HG03280 (cell line): ENCODE results near the gene HDAC9.
A peak's percentile ranks its signal among the peaks of the same experiment; 100 is the strongest.

ENCODE experiments used
- ATAC-seq: cut with Tn5 transposase; IDR thresholded peaks from one replicate; pipeline ENCODE4 v1.9.1; 2021; ENCODE audit warnings: mild to moderate bottlenecking, moderate library complexity; ENCODE audit not compliant: unreplicated experiment

HDAC9 gene

GRCh38 chr7:18552943-18553604 is 57.5 kb downstream of the HDAC9 start:
- no peak for ATAC-seq

GRCh38 chr7:18553605-18554003 is 58.1 kb downstream of the HDAC9 start:
- no peak for ATAC-seq

DNA sequence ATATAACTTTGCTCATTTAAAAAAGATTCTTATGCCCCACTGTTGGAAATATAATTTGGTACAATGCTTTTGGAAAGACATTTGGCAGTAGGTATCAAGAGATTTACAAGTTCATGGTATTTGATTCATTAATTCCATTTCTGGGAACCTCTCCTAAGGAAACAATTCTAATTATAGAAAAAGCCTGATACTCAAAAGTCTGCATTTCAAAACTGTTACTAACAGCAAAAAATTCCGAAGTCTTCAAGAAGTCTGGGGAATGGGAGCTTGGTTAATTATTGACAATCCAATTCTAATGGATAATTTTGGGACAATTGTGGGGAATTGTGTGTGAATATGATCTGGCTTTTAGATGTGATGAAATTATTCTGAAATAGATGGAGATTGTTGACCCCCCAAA is 59.6 kb downstream of the HDAC9 start:
- ATAC-seq: no peak

DNA sequence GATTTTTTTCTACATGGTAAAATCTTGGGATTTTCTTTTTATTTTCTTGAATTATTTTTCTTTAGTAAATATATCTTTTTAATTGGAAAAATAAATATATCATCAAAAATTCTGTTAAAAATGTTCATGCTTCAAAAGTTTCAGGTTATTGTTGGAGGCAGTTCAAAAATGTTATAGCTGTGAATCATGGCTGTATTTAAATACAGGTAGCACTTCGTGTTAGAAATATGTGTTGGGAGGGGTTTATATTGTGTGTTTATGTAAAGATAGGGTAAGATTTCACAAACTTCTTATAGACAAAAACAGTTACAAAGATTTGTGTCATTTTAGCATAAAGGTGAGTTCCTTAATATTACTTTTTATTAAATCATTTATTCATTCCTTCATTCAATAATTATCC is 60.4 kb downstream of the HDAC9 start:
- ATAC-seq: no peak

DNA sequence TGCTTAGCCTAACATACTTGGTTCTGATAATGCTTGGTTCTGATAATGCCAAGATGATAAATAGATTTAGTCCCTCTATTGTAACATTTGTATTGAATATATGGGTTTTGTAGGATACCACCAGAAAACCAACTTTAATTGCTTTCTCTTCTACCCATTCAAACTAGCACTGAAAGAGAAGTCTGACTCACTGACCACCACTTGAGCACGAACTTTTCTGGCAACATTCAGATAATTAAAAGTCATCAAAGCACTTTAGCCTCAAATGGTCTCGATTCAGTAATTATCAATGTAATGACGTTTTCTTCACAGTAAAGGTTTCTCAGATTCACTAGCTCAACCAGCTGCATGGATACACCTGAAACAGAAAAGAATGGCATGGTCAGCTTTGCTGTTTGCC is 63.0 kb downstream of the HDAC9 start:
- ATAC-seq: no peak

- ATAC-seq: no peak
Observed at GRCh38 chr7:18558910-18559309, 63.4 kb downstream of the HDAC9 start.

- no peak for ATAC-seq
Observed at GRCh38 chr7:18559756-18560155, 64.2 kb downstream of the HDAC9 start.

- ATAC-seq: no peak
Observed at GRCh38 chr7:18564779-18565178, 69.2 kb downstream of the HDAC9 start.

- ATAC-seq: no peak
Observed at GRCh38 chr7:18565337-18565736, 69.8 kb downstream of the HDAC9 start.

- no peak for ATAC-seq
Observed at GRCh38 chr7:18566205-18566604, 70.7 kb downstream of the HDAC9 start.

DNA sequence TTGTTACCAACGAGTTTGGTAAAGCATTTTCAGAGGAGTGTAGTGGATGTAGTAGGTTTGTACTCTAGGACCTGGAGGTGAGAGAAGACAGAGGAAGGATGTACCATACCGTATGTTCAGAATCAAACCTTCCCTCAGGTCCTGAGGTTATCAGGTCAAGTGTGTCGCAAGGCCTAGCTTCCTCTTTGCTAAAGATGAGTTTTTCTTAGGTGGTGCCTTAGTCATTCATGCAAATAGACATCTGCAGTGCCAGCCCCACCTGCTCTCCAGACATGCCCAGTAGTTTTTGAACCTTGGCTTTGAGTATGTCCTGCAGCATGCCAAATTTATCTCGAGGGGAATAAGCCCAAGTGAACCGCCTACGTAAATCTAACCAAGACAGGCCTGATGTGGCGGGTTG is 71.3 kb downstream of the HDAC9 start:
- ATAC-seq: peak; percentile 97

- no peak for ATAC-seq
Observed at GRCh38 chr7:18570441-18570840, 74.9 kb downstream of the HDAC9 start.

GRCh38 chr7:18570890-18571478 is 75.4 kb downstream of the HDAC9 start:
- ATAC-seq: no peak

GRCh38 chr7:18572154-18572553 is 76.6 kb downstream of the HDAC9 start:
- no peak for ATAC-seq

GRCh38 chr7:18572885-18573284 is 77.3 kb downstream of the HDAC9 start:
- no peak for ATAC-seq

DNA sequence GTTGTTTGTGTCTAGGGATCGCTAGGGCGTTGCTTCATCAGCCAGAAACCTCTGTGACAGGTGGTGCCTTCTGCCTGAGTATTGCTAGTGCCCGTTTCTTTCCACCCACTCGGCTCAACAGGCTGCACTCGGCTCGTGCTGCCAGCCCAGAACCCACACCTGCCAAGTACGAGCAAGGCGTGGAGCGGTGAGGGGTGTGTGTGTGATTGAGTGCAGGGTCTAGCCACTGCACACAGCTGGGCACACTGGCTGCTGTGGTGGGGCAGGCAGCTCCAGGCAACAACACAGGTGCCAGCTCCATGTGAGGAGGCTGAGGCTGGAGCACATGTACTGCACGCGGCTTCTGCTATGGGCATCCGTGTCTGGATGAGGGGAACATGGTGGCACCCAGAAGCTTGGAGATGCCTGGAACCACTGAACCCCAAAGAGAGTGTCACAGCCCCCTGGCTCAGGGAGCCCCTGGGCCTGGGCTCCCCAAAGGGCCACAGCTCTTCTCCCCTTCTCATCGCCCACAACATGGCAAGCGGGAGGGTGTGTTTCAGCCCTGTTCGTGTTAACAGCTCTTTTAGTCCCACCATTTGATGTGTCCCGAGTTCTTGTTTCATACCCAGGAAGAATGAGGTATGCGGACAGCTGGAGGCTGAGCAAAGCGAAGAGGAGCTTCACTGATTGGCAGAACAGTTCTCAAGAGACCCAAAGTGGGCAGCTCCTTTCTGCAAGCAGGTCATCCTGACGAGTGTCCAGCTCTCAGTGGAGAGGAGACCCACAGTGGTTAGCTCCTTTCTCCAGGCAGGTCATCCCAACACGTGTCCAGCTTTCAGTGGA is 78.1 kb downstream of the HDAC9 start:
- ATAC-seq: no peak

GRCh38 chr7:18574235-18574540 is 78.6 kb downstream of the HDAC9 start:
- no peak for ATAC-seq

GRCh38 chr7:18574676-18575075 is 79.1 kb downstream of the HDAC9 start:
- no peak for ATAC-seq

- ATAC-seq: no peak
Observed at GRCh38 chr7:18575622-18576572, 80.3 kb downstream of the HDAC9 start.

DNA sequence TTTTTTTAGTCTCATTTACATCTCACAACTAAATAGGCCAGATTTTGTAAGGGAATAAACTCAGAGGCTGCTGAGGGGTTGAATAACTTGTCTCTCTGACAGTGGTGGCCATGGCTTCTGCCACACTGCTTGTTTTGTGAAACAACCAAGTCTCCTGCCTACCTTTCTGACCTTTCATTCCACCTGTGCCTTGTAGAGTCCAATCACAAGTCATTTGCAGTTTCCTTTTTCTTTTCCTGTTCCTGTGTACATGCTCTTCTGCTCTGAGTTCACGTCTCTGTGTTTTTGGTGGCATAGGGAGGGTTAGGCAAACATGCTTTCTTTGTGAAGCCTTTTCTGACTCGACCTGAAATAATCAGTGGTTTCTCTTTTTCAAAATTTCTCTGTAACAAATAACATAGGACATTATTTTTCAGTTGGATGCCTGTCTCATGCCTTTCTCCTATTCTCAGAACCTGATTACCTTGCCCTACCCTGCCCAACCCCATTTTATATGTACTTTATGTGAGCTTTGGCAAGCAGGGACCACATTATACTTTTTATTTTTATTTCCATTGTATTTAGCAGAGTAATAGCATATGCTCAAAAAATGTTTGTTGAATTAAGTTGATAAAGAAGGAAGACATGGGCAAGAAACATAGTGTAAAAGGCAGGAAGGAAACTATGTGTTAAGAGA is 81.7 kb downstream of the HDAC9 start:
- ATAC-seq: no peak

DNA sequence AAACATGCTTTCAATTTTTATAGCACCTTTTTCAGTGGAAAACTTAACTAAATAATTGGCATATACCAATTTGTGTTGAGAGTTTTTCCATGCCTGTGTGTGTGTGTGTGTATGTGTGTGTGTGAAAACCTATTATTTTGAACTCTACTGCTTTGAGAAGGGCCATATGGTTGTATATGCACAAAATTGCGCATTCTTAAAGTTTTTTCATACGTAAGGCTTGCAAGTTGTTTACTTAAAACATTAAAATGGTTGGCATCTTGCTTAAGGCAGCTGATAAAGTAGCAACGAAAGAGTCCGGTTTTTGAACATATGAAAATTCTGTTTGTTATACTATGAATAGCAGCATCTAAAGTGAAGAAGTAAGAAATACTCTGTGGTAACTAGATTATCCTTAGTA is 84.1 kb downstream of the HDAC9 start:
- ATAC-seq: no peak
